ENCODE results near the gene ANKH.
A peak's percentile ranks its signal among the peaks of the same experiment; 100 is the strongest.

ANKH gene

GRCh38 chr5:14678773-14679334 is 192.7 kb downstream of the ANKH start:
- DNase-seq, result no peak

DNA sequence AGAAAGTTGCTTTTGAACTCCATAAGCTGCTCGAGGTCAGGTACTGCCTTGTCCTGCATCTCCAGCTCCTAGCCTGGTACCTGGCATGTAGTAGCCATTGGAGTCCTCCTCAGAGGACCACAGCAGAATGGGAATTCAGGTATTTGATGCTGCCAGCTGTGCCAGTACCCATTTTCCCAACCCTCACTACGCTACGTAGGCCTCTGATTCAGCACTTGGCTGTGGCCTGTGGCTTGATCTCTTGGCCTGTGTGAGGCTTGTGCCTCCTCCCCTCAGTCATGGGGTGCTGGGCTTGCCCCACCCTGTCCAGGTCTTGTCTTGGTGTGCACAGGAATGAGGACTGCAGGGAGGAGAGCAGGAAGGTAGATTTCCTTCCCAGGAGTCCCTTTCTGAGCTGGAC is 195.3 kb downstream of the ANKH start:
- DNase-seq, result no peak

DNA sequence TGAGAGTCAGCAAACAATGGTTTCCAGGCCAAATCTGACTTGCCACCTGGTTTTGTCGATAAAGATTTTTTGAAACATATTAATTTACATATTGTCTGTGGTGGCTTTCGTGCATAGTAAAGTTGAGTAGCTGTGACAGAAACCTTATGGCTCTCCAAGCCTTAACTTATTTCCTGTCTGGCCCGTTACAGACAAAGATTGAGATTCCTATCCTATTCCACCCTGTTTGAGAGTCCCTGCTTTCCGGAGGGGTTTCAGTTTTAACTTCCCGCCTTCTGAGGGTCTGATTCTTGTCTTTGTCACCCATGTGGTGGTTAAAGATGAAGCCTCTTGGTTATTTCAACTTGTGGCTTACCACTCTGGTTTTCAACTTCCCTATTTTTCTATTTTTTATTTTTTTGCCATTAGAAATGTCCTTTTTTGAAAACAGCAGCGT is 195.7 kb downstream of the ANKH start:
- no peak for DNase-seq

DNA sequence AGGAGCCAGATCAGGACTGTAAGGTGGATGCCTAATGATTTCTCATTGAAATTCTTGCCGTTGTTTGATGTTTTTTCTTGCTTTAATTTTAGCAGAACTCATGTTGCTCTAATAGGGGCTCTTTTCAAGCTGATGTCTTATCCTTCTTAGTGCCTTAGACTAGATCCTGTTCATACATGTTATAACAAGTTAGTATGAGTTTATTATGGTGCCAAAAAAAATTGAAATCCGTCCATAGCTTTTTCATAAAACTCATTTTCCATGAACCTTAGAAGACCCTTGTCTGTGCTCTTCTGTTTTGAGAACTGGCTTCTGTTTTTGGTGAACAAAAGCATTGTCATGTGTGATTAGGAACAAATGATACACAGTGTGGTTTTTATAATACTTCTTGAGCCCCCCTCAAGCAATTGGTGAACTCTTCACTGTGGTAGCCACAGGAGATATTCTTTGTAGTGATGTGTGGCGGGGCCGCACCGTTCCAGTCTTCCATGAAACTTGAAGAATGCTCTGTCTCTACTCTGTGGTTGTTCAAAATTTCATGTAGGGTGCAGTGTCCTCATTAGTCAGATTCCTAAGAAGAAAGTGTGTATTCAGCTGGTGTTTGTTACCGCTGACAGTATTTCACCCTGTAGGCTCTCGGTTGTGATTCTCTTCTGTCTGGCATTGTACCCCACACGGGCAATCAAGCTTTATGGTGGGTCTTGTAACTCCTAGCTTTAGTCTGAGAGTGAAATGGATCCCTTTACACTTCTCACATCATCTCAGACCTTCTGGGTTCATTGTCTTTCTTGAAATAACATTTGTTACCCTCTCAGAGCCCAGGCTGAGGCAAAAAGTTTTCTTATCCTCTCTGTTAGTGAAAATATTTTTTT is 196.4 kb downstream of the ANKH start:
- no peak for DNase-seq

DNA sequence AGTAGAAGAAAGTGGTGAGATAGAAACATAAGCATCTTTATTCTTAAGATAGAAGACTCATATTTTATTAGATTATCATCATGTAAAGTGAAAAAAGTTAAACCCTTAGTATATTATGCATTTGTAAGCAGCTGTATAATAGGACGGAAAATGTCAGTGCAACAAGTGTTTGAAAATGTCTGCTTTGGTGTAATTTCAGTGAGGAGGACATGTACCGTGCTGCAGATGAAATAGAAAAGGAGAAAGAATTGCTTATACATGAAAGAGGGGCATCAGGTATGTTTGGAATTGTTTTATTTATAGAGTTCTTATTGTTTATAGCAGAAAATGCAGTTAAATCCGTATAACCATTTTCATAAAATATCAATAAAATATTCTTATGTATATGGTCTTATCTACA is 198.1 kb downstream of the ANKH start:
- no peak for DNase-seq

DNA sequence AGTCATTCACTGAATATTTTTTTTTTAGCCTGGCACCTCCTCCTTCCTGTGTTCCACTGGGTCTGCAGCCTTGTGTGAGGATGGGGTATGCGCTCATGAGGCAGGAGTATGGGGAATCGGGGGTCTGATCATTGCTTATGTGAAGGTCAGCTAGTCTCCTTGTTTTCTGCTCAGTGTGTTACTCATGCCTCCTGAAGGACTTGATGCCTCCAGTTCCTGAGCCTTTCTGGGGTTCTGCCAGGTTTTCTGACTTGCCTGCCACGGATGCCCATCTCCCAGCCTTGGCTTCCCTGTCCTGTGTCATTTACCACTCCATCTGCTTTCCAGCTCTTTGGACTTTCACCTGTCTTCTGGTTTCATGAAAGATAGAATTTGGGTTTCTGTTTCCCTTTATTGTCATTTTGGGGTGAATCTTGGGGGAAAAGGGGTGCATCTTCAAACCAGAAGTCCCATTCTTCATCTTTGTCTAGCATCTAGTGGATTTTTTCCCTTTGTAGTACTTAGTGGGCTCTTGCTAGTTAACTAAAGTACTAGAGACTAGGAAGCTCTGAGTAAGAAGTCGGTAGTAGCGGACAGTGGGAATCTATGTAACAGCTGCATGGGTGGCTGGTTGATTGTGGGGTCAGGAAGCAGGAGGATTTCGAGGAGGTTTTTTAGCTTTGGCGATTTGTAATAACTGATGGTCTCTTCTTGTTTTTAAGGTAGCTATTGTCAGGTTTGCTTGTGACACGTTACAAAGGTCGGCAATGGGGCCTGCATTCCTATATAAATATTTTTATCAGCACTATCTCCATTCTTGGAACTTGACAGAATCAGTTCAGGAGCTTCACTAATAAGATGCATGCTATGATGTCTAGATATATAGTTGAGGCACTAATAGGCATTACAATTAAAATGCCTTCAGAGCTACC is 198.8 kb downstream of the ANKH start:
- no peak for DNase-seq

DNA sequence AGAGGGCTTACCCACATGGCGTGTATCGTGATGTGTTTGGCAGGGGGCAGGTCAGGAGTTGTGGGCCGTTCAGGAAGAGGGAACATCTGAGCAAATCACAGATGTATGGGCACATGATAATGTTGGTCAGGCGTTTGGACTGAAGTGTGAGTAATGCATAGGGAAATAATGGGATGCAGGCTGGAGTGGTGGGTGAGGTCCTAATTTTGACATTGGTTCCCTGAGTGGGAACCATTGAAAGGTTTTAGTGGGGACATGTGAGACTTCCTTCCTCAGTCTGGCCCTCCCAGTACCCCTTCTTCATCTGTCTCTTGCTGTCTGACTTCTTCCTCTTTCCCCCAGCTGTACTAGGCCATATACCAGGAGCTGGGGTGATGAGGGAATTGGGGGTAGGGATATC is 199.5 kb downstream of the ANKH start:
- no peak for DNase-seq

- no peak for DNase-seq
These were observed 200.2 kb downstream of the ANKH start for GRCh38 chr5:14671414-14671813.

GRCh38 chr5:14669975-14670374 is 201.6 kb downstream of the ANKH start:
- DNase-seq, result no peak

- DNase-seq, result no peak
These were observed 202.2 kb downstream of the ANKH start for GRCh38 chr5:14669415-14669814.

DNA sequence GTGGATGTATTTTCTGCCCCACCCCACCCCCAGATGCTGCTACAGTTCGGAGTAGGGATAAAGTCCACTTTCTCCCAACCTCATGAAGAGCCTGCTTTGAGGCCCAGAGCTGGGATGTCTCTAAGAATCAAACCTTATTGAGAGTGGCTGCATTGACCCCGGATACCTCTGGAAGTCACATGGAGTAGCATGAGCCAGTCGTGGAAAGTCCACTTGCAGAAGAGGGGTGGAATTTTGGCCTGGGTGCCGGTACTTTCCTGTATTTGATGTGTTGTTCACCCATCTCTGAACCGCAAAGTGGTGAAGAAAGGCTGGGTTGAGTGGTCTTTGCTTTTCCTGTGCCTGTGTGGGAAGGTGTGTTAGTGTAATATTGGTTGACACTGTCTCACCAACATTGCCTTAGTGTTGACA is 203.4 kb downstream of the ANKH start:
- no peak for DNase-seq

DNA sequence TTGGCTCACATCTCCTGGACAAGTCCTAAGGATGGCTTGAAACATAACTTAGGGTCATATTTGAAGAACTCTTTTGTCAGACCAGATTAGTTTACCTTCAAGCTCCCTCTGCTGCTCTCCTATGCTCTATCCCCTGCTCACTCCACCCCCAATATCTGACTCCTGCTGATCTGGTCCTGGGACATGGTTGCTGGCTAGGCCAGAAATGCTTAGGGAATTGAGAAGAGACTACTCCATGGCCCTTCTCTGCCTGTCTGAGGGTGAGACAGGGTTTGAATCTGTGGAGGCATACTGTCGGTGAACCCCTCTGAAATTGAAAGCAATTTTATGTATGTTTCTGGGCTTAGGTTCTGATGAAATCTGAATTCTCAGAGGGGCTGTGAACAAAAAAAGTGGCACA is 203.8 kb downstream of the ANKH start:
- no peak for DNase-seq

- no peak for DNase-seq
These were observed 204.3 kb downstream of the ANKH start for GRCh38 chr5:14667290-14667689.

GRCh38 chr5:14666357-14666756 is 205.2 kb downstream of the ANKH start:
- DNase-seq, result no peak

GRCh38 chr5:14665949-14666348 is 205.6 kb downstream of the ANKH start:
- peak; percentile 28 for DNase-seq

GRCh38 chr5:14665101-14665822 is 206.3 kb downstream of the ANKH start:
- DNase-seq, result no peak

DNA sequence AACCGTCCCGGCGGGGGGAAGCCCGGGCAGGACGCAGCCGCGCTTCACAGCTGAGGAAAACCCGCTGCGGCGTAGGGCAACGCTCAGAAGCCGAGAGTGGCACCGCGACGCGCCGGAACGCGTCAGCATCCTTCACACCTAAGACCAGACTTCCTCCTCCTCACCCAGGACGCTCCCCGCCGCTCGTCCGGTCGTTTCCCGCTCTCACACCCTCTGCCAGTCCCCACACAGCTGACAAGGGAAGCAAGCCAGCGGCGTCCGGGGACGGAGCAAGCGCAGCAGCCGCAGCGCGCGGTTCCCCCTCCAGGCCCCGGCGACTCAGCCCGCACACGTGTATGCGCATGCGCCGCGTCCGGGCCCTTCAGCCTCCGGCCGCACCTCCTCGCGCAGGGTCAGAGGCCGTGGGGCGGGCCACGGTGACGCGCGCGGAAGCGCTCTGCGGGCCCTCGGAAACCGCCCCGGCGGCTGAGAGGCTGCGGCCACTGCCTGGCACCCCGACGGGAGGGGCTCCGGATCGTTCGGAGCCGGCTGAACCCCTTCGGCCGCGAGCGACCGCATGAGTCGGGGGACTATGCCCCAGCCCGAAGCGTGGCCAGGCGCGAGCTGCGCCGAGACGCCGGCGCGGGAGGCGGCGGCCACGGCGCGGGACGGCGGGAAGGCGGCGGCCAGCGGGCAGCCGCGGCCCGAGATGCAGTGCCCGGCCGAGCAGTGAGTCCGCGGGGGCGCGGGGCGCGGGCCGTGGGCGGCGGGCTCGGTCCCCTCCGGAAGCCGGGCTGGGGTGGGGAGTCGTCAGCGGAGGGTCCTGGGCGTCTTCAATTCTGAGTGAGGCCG is 207.1 kb downstream of the ANKH start, which contains the start of gene OTULIN:
OTULIN (plus strand) TSS at position 449 of the 831 bp plus-strand sequence; CDS start at position 557, 108 bp downstream.
- peak; percentile 79 for DNase-seq

- DNase-seq, result no peak
These were observed 207.8 kb downstream of the ANKH start for GRCh38 chr5:14663734-14664269.

GRCh38 chr5:14662721-14663260 is 208.8 kb downstream of the ANKH start:
- no peak for DNase-seq

DNA sequence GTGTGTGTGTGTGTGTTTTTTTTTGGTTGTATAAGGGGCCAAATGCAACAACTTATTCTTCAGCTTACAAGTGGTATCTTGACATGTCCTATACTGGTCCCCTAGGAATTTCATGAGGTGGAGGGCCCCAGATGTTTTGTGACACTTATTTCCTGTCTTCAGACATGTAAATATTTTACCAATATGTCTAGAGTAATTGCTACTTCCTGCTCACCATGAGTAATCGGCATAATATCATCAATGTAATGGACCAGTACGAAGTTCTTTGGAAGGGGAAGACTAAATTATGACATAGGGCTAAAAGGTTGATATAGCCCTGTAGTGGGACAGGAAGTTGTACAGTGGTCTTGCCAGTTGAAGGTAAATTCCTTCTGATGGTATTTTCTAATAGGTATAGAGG is 210.7 kb downstream of the ANKH start:
- no peak for DNase-seq
